Suppressor macrophage treated with lipopolysaccharide for 1 hour (primary cell): ENCODE data around the gene FHOD3.

Source experiments
- DNase-seq, 3 donors: peaks; one replicate each; pipeline ENCODE4 v3.0.0-alpha.2; 2020 to 2022

FHOD3 gene

DNA sequence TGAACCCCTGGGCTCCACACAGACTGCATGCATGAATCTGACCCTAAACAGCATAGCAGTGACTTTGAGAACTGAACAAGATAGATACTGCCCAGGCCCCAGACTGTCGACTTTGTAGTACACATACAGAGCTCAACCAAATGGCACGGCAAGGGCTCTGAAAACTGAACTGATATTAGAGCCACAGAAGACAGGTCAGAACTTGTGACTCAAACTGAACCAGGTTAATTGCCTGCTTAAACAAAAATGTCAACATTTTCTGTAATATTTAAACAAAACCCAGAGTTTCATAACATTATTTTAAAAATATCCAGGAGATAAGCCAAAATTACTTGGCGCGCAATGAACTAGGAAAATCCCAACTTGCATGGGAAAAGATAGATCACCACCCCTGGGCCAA is 271.0 kb downstream of the FHOD3 start:
- no peak for DNase-seq

DNA sequence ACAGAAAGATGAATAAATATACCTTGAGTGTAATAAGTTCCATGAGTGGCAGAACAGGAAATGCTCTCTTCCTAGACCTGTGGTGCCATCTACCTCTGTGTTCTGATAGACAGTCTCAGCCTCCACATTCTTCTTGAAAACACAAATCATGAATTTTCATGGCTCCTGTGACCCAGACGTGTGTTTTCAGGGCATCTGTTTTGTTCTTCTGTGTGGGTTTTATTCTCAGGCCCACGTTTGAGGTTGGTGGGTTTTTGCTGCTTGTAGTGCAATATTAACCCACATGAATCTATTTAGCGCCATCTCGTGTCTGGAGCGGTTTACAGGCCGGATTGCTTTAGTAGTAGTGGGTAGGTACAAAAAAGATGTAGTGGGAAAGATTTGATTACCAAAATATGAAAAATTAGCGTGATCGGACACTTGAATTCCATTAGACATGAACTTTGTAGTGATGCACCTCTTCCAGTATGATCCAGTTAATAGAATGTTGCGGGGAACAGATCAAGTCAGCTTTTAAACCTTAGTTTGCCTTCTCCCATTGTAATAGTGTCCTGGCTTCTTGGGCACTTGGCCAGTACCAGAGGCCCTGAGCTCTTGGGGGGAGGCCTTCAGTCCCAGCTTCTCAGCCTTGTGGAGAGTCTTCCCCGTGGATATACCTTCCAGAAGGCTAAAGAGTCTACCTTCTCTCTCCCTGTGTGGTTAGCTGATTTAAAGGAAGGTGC is 274.8 kb downstream of the FHOD3 start:
- peak; percentile 13 to 32 (median 13) for DNase-seq

DNA sequence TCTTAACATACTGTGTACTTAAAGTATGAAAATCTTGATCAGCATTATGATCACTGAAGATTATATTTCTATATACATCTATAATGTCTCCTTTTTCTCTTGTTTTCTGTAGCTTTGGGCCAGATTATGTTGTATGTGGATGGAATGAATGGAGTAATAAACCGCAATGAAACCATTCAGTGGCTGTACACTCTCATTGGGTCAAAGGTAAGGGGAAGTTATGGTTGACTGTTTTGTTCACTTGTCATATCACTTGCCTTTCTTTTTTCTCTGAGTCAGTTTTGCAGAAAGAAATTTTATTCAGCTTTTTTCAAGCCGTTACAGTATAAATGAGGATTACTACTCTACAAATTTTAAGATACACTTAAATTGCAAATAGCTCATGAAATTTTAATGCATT is 278.8 kb downstream of the FHOD3 start:
- DNase-seq = no peak

DNA sequence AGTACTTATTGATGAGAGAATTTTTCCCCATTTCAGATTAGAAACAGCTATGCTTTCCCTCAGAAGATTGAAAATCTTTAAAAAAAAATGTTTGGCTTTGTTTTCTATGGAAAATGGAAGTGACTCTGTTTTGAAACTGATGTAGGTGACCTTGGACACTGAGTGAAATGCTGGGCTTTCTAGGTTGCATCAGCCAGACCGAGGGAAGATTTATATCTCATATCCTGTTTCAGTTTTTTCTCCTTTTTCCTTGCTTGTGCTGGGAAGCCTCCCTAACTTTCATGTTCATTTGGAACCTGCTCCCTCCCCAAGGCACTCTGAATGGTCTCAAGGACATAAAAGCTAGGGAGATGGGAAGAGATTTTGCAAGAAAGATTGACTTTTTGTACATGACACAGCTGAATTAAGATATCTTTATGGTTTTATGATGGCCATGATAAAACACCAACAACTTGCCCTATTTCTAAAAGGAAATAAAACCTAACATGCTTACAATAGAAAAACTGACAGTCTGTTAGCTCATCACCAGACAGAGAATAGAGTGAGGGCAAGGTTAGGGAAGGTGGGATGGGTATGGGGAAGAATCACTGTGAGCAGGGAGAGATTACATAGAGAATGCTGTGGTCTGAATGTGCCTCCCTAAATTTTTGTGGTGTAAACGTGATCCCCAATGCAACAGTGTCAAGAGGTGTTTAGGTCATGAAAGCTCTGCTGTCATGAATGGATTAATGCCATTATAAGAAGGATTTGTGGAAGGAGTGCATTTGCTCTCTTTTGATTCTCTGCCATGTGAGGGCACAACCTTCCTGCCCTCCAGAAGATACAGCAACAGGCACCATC is 281.6 kb downstream of the FHOD3 start:
- DNase-seq = no peak

DNA sequence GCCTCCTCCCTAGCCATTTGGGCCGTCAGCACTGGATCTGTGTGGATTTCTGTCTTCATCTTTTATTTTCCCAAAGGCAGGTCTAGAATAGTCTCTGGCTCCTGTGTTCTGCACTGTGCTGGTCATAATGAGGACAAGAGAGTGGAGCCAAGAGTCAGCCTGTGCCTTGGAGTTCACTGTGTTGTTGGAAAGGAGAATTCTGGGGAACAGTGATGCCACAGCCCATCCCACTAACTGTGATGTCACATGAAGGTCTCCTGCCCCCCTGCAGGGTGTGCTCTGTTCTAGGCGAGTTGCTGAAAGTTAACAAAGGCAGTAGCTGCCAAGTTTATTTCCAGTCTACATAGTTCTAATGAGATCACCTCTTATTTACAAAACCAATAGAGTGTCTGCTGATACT is 282.8 kb downstream of the FHOD3 start:
- DNase-seq = no peak

DNA sequence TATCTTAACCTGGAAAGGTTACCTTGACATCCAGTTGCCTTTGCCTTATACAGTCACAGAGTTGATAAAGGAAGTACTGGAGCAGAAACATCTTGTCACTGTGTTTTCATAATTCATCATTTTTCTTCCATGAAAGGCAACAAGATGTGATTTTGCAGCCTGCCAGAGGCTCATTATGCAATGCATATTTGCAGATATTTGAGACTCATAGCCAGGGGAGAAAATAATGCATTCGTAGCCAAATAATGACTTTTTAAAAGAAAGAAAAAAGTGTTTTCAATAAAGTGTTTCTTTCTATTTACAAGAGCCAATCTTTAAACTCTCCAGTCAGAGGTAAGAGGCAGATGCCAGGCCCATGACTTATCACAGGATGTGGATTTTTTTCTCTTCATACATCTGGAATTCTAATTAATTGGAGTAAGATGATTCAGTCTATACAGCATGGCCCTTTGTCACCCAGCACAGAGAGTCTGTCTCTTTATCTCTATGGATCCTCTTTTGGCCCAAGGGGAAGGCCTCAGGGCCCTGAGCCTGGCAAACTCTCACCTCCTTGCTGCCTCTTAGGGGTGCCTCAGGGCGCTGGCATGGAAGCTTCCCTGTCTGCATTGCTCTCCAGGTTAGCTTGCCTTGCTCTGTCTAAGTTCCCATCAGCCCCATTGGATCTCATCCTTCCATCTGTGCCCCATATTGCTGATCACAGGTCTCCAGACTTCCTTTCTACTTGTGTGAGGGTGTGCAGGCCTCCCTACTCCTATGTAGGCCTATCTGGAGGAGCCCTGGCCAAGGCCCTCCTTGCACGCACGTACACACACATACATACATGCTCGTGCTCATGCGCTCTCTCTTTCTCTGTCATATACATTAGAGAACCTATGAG is 283.6 kb downstream of the FHOD3 start:
- no peak for DNase-seq

DNA sequence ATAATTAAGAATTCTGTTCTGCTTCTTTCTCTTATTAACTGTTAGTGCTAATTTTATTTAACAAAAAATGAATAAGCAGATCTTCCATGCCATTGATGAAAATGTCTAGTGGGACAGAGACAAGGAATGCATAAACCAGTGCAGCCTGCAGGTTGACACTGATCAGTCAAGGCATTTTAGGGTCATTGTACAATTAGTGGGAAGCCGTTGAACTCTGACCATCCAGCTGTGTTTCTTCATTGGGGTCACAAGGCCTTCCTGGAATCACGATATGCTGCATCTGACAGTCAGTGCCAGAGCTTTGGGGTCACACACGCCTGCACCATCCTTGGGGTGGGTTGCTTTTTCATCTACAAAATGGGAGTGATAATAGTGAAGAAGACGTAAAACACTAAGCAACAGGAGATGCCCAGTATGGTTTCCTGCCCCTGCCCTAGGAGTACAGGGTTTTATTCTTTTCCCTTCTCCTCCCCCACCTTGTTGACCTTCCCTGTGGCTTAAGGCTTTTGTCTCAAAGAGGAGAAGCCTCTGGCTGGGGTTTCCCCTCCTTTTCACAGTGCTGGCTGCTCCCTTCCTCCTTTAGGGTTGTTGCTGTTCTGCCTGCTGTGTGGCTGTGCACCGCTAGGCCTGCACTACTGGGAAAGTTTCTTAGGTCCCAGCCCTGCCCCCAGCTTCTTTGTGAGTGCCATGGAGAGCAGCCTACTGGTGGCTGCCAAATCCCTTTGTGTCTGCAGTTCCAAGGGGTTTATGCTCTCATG is 285.7 kb downstream of the FHOD3 start:
- no peak for DNase-seq

DNA sequence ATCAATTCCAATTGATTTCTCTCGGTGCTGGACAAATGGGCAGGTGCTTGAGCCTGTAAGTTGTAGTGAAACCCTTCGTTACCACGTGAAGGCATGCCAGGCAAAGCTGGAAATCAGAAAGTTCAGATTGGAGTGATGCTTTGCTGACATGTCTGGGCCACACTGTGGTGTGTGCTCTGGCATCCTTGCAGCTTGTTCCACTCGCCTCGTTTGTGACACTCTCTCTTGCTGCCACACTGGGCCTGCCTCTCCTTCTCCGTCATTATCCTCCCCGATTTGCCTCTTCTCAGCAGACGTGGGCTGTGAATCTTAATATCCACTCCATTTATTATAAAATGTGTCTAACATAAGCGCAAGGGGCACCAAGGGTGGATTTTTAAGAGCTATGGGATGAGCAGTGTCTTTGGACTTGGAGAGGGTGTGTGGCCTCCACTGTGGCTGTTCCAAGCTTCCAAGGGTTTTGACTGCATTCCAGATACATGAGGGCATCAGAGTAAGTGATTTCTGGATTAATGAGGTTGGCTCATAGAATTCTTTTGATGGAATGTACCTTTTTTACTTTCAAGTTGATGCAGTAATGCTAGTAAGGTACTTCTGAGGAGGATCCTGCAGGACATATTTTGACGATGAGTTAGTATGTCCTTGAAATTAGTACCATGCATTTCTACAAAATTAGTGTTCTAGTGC is 292.5 kb downstream of the FHOD3 start:
- DNase-seq = no peak

DNA sequence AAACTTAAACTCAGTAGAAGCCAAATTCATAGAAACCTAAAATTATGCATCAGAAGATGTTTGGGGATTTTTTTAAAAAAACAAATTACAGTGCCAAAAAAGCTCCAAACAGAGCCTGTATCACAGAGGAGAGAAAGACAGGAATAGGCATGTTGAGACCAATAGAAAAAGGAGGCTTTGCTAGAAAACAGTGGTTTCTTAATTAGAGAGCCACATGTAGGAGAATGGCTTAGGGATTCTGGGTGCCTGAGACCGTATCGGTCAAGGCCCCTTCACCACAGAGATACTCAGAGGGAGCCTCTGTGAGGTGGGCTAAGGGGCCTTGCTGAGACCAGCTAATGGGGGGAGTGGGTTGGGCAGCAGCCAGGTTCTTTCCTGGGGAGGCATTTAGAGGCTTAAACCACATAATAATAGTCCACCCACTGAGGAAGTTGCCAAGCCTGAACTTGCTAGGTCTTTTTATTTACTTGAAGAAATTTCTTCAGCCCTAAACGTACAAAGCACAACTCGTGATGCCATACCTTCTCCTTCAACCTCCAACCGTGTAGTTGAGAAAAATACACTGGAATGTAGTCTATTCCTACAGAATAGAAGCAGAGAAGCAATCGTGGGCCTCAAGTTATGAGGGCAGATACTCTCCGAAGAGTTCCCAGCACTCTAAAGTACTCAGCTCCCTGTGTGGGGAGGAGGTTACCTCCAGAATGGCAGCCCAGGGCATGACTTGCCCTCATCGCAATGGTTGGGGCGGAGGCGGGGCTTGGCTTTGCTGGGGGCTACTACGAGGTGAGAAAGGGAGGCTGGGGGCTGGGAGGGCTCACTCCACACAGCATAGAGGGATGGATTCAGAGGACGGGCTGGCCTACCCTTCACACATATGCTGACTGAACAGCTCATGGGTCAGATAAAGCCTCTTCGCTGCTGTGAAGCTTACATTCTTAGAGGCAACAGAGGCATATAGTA is 293.4 kb downstream of the FHOD3 start:
- DNase-seq = no peak

DNA sequence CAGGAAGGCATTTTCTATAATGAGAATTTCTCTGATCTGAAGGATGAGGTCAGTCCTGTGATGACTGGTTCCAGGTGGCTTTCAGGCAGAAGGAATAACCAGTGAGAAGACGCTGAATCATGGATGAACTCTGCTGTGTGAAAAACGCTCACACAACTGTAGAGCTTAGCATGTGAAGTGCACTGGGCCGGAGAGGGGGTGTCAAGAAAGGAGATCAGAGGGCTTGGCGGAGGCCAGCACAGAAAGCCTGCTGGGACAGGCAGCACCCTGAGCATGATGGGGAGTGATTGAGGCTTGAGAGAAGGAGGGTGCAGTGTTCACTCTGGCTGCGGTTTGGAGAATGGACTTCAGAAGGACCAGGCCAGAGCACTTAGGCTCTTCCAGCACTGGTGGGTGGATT is 294.8 kb downstream of the FHOD3 start:
- no peak for DNase-seq

DNA sequence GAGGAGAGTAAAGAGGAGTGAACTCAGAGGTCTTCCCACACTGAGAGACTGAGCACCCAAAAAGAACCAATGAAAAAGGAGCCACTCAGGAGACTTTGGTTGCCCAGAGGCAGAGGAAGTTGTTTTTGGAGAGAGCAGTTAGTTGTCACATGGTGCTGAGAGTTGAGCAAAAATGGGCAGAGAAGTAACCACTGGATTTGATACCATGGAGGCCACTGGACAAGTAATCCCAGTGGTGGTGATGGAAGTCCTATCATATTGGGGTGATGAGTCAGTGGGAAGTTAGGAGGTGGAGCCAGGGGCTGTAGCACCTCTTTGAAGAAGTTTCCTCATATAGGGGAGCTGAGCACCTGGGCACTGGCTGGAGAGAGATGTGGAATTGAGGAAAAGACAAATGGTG is 295.5 kb downstream of the FHOD3 start:
- DNase-seq = no peak

DNA sequence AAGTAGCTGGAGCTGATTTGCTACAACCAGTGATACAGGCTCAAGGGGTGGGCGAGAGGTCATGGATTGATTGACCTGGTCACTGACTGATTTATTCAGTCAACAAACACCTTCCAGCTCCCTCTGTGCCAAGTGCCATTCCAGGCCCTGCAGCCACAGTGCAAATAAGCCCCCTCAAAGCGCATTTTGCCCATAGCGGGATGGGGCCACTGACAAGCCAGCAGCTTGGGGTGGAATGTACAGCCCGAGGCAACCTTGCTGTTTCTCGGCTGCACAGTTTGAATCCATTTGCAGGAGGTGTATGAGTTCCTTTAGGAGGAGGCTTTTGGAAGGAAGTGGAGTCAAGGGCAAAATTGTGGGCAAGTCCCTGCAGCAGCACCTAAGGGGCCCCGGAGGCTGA is 296.1 kb downstream of the FHOD3 start:
- no peak for DNase-seq

DNA sequence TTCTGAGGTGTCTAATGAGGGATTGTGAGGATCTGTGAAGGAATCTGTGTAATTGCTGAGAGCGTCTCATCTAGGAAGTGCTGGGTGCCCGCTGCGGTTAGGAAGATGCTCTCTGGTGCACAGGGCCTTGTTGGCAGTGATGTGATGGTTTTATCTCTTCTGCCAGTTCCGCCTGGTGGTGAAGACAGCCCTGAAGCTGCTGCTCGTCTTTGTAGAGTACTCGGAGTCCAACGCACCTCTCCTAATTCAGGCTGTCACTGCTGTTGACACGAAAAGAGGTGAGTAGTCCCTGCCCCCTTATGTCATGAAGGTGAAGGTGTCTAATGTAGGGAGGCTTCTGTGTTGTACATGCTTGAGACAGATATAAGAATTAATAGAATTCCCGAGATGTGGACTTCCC is 297.1 kb downstream of the FHOD3 start:
- DNase-seq = no peak

DNA sequence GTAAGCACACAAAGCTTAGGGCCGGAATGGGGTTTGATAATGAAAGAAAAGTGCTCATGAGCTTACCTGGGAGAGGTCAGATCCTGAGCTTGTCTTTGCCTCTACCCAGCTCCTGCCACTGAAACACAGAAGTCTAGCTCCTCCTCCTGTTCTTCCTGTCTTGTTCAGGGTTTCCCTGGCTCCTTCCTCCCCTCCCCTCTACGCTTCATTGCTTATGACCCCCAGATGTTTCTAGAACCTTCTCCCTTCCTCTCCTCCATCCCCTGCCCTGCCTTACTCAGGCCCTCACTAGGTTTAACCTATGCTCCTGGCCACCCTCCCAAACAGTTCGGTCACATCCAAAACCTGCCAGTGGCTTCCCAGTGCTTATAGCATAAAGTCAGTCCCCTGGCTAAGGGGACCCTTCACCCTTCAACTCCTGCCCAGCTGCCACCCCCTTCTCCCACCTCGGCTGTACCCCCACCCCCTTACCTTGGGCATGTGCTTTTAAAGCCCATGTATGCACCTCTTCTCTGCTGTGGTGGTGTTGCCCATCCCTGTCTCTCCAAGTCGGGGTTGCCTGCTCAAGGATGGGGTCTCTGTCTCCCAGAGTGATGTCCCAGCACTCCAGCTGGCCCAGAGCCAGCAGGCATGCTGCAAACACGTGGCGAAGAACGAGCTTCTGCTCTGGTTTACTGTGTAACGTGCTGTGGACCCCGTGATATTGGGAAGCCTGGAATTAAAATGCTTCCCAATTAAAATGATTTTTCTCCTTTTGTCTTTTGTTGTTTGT is 297.7 kb downstream of the FHOD3 start:
- no peak for DNase-seq

DNA sequence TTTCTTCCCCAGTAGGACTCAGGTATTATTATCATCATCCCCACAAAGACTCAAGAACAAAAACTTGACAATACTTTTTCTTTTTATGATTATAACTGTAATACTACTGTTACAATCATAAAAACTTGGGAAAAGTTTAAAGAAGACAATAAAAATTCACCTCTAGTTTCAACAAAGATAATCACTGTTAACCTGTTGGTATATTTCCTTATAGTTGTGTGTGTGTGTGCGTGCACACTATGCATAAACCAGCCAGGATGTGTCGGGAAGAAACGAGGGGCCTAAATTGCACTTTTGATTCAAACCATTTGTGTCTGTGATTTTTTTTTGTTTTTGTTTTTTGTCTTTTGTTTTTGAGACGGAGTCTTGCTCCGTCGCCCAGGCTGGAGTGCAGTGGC is 298.3 kb downstream of the FHOD3 start:
- no peak for DNase-seq

DNA sequence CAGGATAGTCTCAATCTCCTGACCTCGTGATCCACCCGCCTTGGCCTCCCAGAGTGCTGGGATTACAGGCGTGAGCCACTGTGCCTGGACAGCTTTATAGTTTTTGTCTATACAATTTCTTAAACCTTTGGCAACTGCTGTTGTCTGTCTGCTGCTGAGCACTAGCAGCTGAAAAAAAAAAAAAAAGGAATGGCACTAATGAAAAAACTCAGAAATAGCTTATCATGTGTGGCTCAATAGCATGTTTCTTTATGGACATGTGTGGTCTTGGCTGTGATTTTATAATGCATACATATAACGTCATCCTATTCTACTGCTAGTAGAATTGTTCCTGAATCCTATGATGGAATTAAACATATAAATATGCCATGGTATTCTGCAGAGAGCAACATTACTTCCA is 300.1 kb downstream of the FHOD3 start:
- DNase-seq = no peak

DNA sequence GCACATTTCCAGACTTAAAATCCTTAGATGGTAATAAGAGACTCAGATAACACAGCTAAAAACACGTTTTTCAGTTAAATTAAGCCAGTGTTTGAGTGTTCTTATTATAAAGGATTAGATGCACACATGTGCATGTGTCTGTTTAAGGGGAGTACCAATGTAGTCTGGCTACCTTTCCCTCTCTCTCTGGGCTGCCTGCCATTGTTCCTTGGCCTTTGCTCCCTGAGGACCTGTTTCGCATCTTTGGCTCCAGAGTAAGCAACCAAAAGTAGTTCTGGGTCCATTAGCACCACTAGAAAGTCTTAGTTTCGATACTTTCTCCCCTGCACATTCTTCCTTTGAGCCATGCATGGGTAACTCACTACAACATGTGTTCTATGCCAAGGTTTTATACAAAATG is 303.0 kb downstream of the FHOD3 start:
- DNase-seq = no peak

DNA sequence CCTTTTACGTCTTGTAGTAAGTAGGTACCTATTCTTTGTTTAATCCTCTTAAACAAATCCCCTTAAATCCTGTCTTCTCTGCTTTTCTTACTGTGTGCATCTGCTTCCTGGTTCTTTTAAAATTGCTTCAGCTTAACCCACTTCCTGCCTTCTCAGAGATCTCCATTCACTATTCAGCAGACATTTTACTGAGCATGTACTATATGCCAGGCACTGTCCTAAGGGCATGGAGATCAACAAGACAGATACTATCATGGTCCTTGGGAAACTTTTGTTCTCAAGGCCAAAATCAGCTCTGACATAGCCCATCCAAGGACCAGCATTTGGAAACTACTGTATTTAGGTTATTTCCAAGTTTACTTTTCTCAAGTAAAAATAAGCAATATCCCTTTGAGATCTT is 303.8 kb downstream of the FHOD3 start:
- no peak for DNase-seq

DNA sequence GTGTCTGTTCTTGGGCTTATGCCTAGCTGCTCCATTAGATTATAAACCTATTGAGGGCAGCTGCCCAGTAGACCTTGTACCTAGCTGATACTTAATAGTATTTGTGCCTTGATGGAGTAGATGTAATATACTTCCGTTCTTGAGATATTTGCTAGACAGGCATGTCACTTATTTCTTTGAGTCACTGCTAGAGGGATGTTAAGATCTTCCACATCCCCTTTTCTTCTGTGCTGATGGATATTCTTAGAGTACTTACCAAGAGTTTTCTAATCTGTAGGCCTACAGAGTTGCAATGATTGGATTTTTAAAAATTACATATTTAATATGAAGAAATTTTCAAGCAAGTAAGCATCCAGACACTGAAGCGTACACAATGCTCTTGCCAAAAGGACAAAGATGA is 304.6 kb downstream of the FHOD3 start:
- DNase-seq = no peak

DNA sequence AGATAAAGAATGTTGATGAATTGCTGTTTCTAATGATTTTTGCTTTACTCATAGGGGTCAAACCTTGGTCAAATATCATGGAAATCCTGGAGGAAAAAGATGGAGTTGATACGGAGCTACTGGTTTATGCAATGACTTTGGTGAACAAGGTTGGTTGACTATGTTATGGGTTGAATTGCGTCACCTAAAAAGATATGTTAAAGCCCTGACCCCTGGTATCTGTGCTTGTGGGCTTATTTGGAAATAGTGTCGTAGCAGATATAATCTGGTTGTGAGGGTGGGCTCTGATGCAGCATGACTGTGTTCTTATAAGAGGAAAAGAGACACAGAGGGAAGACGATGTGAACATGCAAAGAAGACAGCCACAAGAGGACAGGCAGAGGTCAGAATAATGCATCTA is 305.1 kb downstream of the FHOD3 start:
- no peak for DNase-seq
